PFSK-1 (cell line): Measurements from ENCODE around the gene AKAP9.

ENCODE experiments used
- TAF1 ChIP-seq: IDR thresholded peaks from 2 replicates; pipeline ENCODE4 v1.6.1; 2012; ENCODE audit warnings: low read length, control low read depth, borderline replicate concordance; ENCODE audit not compliant: insufficient read depth
- TF ChIP-seq, protein P1 (sequence below), 2 experiments: IDR thresholded peaks; 2 replicates each; pipeline versions ENCODE4 v1.6.1 to v1.8.0; 2011 to 2012; ENCODE audit warnings: low read depth in 2 of 2, low read length in 2 of 2, control low read depth in 1 of 2, inconsistent platforms in 1 of 2, mild to moderate bottlenecking in 1 of 2, moderate library complexity in 1 of 2; ENCODE audit not compliant: insufficient read depth in 1 of 2

DNA sequence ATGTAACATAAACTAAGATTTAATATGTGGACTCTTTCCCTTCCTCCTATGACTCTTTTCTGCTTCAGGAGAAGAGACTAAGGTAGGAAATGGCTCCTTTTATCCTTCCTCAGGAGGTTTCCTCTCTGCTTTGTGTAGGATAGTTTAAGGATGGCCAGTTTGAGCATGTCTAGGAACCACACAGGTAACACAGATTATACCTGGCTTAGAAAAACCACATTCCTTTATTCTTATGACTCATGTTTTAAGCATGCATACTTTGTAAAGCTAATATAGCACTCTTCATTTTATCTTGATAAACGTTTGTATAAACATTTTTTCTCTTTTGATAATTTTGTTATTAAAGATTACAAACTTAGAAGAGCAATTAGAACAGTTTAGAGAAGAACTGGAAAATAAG is 135.8 kb downstream of the AKAP9 start:
- TF ChIP-seq, protein P1, sequence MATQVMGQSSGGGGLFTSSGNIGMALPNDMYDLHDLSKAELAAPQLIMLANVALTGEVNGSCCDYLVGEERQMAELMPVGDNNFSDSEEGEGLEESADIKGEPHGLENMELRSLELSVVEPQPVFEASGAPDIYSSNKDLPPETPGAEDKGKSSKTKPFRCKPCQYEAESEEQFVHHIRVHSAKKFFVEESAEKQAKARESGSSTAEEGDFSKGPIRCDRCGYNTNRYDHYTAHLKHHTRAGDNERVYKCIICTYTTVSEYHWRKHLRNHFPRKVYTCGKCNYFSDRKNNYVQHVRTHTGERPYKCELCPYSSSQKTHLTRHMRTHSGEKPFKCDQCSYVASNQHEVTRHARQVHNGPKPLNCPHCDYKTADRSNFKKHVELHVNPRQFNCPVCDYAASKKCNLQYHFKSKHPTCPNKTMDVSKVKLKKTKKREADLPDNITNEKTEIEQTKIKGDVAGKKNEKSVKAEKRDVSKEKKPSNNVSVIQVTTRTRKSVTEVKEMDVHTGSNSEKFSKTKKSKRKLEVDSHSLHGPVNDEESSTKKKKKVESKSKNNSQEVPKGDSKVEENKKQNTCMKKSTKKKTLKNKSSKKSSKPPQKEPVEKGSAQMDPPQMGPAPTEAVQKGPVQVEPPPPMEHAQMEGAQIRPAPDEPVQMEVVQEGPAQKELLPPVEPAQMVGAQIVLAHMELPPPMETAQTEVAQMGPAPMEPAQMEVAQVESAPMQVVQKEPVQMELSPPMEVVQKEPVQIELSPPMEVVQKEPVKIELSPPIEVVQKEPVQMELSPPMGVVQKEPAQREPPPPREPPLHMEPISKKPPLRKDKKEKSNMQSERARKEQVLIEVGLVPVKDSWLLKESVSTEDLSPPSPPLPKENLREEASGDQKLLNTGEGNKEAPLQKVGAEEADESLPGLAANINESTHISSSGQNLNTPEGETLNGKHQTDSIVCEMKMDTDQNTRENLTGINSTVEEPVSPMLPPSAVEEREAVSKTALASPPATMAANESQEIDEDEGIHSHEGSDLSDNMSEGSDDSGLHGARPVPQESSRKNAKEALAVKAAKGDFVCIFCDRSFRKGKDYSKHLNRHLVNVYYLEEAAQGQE (IDR thresholded peaks at IDR 0.05; ENCODE audit: insufficient read depth in 1 of 2, low read depth in 2 of 2, low read length in 2 of 2), result no peak
- TF ChIP-seq TAF1, result no peak
